Measurements from ENCODE around the gene NKD2.
"Not testable (repeated sequence)": the region's sequence is repeated elsewhere in the genome, so short reads cannot be mapped to it uniquely, and the experiment has no call there.

Gene NKD2

DNA sequence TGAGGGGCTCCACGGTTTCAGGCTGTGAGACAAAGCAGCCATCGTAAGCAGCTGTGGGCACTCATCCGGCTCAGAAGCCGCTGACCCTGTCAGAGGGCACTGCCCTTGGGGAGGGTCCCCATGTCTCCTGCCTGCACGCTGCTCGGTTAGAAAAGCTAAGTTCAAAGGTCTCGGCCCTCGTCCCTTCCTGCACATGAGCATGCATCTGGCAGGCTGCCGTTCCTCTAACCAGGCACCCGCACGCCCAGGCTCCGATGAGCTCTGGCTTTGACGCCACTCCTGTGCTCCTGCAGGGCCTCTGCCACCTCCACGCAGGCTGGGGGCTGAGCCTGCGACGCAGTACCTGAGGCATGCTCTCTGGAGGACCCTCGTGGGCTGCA, 51.3 kb downstream of the NKD2 start:
- no peak for DNase-seq

DNA sequence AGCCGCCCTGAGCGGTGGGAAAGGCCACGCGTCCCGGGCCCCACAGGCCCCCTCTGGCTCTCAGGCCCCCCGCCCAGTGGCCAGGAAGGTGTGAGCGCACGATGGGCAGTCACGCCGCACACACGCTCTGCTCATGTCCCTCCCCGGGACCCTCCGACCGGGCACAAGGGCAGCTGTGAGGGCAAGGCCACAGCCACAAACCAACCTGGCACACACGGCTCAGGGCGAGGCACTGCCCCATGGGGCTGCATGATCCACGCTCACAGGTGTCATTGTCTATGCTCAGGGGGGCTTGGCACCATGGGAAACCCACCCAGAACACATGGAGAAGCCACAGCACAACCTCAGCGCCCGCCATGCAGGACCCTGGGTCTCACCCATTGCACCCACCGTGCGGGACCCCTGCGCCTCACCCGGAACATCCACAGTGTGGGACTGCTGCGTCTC, 52.0 kb downstream of the NKD2 start:
- DNase-seq: no peak

DNA sequence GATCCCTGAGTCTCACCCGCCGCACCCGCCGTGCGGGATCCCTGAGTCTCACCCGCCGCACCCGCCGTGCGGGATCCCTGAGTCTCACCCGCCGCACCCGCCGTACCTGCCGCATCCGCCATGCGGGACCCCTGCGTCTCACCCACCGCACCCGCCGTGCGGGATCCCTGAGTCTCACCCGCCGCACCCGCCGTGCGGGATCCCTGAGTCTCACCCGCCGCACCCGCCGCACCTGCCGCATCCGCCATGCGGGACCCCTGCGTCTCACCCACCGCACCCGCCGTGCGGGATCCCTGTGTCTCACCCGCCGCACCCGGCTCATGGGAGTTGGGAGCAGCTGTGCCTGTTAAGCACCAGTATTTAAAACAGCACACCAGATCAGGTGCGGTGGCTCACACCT, 52.7 kb downstream of the NKD2 start:
- DNase-seq: not testable (repeated sequence)

DNA sequence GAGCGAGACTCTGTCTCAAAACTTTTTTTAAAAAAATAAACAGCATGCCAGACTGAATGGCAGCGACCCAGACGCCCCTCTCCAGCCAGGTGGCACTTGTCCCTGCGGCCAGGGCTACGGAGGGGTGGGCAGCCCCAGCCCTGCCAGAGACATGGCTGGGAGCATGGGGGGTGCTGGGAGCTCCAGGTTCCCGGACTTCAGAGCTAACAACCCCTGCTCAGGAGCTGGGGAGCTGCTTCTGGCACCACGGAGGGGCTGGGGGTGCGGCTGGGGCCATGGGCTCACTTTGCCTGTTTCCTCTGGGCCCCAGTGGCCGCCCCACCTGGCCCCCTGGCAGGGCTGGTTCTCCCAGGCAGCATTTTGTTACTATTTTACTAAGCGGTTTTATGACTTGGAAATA, 53.3 kb downstream of the NKD2 start:
- DNase-seq: no peak

DNA sequence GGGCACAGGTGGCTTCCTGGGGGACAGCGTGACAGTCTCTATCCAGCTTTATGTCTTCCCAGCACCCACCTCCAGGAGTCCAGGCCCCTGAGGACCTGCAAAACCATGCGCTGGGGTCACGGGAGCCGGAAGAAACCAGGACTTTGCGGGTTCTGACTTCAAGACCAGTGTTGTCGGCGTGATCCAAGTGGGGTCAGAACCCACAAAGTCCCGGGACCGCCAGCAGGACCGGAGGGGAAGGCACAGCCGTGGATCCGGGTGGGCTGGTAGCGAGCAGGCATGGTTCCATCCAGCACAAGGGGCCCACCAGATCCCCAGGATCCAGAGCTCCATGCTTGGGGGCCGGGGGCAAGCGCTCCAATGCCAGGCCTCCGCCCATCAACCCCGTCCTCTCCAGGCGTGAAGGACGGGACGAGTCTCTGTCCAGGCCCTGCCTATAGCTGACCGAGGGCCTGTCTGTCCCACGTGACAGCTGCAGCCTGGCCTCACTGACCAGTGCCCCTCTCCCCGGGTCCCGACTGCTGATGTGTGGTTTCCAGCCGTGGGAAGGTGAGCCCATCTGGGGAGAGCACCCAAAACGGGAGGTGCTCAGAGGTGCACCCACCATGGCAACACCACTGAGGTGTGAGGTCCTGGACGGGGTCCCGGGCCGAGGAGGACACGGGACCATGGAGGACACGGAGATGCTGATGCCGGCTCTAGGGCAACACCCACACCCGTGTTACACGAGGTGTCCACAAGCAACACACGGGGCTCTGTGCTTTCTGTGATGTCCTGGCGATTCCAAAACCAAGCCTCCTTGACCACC, 54.4 kb downstream of the NKD2 start:
- no peak for DNase-seq

DNA sequence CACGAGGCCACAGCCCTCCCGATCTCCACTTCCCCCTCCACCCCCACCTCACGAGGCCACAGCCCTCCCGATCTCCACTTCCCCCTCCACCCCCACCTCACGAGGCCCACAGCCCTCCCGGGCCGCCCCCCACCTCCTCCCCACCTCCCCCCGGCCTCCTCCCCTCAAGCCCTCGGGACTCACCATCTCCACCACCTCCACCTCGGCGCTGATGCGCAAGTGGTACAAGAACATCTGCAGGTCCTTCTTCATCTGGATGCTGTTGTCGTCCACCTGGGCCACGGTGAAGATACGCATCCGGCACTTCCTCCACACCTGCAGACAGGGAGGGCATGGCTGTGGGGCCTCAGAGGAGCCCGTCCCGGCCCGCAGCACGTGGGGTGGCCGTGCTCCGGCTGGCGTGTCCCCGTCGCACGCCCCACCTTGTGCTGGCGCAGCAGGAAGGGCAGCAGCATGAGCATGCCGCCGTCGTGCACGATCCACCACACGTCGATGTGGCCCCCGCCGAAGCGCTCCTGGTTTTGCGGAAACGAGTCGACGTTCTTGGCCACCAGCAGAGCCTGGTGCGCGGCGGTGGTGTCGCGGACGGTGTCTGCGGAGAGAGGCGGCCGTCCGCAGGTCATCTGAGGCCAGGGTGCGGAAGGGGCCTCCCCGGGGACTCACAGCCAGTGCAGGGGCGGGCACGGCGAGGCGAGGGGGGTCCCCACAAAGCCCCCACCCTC, 55.2 kb downstream of the NKD2 start:
- DNase-seq: no peak

DNA sequence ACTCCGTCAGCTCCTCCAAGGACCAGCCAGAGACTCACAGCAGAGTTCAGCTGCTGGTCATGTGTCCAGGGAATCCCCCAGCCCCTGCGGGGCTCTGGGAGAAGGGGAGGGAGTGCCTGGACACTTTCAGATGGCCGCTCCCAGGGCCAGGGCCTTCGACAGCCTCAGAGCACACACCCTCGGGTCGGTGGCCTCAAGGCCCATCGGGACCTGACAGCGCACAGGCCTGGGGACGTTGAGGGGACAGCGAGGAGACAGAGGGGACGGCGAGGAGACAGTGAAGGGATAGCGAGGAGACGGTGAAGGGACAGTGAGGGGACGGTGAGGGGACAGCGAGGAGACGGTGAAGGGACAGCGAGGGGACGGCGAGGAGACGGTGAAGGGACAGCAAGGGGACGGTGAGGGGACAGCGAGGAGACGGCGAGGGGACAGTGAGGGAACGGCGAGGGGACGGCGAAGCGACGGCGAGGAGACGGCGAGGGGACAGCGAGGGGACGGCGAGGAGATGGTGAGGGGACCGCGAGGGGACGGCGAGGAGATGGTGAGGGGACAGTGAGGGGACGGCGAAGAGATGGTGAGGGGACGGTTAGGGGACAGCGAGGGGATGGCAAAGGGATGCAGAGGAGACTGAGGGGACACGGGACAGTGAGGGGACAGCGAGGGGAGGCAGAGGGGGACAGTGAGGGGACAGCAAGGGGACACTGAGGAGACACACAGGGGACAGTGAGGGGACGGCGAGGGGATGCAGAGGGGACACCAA, 56.0 kb downstream of the NKD2 start:
- DNase-seq: no peak

DNA sequence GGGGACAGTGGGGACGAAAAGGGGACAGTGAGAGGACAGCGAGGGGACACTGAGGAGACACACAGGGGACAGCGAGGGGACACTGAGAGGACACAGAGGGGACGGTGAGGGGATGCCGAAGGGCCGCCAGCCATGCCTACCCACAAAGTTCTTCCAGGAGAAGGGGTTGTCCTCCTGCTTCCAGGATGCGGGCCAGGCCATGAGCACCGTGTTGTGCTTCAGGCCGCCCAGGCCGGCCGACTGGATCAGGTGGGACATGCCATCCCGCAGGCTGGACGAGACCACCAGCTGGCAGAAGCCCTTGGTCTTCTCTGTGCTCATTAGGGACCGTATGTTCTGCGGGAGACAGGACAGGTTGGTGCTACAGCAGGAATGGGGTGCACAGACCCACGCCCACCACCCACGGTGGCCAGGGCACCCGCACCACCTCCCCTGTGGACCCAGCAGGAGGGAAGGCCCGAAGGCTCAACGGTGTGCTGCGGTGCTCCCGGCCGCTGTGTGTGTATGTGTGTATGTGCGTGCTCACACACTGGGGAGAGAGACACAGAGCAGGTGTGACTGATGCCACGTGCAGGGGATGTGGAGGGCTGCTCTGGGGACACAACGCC, 56.6 kb downstream of the NKD2 start:
- no peak for DNase-seq

DNA sequence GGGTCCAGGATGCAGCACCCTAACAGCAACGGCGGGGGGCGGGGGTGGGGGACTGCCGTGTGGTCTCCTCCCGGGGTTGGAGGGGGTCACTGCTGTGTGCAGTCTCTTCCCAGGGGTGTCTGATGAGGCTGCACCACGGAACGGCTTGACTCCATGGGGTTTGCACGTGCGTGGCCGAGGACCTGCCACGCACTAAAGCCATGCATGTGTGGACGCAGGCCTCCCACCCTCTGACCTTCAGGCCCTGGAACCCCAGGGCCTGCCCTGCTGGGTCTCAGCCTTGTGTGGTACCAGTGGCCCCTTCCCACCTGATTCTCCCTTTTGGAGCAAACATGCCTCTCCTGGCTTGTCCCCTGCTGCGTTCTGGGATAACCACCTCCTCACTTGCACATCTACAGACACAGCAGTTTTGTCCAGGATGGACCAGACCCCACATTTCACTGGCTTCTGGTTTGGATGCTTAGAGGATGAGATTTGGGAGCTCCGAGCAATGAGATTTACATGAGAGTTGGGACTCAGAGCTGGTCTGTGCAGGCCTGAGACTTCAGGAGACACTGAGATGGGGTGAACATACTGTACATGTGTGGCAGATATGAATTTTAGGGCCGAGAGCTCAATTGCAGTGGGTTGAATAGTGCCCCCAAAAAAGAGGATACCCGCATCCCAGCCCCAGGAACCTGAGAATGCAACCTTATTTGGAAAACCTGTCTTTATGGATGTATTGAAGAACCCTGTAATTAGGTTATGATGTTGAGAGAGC, 57.5 kb downstream of the NKD2 start:
- DNase-seq: no peak

DNA sequence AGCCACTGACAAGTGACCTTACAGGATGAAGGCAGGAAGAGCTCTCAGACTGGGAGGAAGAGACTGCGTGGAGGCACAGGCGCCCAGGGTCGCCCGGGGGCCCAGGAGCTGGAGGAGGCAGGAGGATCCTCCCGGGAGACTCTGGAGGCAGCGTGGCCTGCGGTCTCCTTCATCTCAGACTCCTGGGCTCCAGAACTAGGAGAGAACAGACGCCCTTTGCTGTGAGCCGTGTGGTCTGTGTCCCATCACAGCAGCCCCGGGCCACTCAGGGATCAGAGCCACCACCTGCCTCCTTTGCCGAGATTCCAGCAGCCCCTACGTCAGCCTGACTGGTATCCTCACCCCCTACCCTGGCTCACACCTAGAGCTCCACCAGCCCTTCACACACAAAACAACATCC, 58.1 kb downstream of the NKD2 start:
- DNase-seq: no peak

DNA sequence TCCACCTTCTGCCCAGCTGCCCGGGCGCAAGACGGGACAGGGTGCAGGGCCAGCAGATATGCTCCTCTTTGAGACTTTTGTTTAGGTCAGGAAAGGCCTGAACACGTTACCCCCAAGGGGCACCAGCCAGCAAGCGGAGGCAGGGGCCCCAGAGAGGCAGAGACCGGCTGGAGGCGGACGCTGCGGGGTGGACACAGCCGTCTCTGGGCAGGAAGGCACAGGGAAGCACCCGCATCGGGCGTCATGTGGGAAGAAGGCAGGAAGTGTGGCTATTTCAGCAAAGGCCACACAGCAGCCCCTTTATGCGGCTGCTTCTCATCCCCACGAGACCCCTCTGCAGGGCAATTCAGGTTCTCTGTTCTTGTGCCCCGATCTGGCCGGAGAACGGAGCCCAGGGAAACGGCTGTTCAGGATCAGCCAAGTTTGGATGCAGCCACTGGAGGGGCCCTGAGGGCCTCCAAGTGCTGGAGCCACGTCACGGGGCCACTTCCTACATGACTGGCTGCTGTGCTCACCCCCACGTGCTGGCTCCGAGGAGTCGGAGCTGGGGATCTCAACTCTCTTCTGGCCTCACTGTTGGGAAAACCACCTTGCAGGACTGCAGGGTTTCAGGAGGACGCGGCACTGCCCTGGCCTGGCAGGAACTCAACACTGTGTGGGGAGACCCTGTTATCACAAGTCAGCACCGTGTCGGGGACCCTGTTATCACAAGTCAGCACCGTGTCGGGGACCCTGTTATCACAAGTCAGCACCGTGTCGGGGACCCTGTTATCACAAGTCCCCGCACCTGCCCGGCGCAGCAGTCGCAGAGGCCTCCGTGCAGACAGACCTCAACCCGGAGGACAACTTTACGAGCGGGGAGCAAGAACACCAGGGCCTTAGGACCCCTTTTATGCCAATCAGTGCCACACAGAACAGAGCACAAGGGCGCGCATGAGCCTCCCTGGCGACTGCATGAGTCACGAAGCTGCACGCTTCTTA, 58.8 kb downstream of the NKD2 start:
- DNase-seq: no peak

DNA sequence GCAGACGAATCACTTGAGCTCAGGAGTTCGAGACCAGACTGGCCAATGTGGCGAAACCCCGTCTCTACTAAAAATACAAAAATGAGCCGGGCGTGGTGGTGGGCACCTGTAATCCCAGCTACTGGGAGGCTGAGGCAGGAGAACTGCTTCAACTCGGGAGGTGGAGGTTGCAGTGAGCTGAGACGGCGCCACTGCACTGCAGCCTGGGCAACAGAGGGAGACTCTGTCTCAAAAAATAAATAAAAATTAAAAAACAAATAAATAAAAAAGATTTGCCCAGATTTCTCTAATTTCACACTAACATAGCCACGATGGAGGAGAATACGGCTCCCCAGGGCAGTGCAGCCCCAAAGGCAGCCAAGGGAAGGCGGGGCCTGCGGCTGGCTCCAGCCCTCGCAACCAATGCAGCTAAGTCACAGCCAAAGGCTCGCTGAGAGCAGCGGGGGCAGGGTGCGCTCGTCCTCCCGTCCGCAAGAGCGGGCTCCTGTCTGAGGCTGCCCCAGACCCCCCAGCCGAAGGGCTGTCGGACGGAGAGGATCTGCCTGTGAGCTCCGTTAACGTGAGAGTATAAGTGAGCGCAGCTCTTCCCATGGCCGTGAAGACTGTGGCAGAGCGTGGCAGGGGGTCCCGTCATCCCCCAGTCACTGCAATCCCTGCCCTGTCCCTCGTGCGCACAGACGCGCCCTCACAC, 59.7 kb downstream of the NKD2 start:
- no peak for DNase-seq

DNA sequence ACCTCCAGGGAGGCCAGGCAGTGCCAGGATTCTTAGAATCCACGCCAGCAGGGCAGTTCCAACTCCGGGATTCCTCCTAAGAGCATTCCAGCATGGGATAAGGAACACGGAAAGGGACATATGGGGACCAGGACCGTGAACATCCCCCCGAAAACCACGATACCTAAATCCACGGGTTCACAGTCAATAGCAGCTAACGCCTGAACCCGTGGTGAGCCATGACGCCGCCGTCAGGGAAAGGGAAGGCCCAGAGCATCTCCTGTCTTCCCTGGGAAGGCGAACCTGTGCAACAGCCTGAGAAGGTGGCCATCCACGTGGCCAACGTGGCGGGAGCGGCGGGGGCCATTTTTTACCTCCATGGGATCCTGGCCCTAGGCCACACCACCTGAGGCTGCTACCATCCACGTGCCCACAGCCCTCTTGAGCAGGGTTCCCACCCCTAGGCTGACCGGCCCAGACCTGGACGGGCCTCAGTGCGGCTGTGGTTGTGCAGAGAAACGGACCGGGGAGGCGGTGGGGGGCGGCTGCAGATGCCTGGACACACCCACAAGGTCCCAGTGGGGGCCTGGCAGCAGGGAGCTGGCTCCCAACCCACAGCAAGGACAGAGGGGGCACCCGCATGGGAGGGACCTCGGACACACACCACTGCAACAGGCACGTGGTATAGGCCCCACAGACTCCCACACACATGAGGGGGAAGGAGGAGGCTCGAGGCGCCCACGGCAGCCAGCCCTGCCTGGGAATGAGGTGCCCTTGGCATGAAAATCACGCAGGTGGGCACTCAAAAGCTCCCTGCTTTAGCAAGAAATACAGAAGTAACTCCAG, 60.5 kb downstream of the NKD2 start:
- DNase-seq: no peak

DNA sequence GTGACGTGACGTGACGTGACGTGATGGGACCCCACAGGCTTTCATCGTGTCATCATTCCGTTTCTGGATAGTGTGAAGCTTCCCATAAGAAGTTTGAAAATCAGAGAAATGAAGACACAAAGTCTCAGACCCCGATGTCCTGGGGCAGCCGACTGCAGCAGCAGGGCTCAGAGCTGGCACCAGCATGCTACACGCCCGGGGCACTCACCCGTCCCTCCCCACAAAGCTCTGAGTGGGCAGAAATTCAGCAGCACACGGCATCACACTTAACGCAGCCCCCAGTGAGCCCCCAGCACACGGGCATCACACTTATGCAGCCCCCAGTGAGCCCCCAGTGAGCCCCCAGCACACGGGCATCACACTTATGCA, 61.1 kb downstream of the NKD2 start:
- no peak for DNase-seq

DNA sequence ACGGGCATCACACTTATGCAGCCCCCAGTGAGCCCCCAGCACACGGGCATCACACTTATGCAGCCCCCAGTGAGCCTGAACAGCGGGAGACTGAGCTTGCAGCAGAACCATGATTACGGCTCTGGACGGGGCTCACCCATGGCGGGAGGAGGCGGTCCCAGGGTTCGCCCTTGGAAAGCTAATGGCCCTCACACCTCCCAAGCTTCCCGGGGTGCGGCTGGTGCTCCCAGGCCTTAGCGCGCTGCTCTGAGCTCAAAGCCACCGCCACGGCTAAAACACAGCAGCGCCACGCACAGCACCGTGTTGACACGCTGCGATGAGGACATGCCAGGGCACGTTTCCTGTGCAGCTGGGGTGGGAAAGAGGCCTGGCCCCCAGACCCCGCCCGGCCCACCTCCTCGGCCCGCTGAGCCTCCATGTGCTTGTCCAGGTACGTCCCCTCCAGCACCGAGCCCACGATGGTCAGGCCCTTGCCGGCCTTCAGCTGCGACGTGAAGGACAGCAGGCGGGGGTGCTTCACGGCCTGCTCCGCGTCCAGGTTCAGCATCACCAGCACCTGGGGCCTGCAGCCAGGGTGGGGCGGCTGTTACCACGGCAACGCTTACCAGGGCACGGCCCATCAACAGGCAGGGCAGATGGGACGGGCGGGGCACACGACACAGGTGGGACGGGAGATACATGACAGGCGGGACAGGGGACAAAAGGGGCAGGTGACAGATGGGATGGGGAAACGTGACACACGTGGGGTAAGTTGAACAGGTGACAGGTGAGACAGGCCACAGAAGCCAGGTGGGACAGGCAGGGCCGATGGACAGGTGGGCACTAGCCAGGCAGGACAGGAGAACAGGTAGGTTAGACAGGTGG, 64.9 kb downstream of the NKD2 start:
- DNase-seq: no peak

DNA sequence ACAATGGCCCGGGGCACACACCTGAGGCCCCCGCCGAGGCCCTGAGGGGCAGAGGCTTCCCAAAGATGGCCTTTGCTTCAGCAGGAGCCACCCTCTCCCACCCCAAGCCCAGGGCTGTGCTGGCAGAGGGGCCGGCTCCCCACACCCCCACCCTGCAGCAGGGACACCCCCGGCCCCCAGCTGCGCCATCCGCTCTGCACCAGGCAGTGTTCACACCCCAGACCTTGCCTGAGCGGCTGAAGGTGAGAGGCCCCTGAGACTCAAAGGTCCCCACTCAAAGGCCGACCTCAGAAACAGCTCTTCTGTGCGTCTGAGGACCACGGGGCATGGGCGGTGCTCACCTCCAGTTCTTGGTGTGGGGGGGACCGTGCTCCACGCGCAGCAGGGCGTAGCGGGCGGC, 65.6 kb downstream of the NKD2 start:
- DNase-seq: no peak

DNA sequence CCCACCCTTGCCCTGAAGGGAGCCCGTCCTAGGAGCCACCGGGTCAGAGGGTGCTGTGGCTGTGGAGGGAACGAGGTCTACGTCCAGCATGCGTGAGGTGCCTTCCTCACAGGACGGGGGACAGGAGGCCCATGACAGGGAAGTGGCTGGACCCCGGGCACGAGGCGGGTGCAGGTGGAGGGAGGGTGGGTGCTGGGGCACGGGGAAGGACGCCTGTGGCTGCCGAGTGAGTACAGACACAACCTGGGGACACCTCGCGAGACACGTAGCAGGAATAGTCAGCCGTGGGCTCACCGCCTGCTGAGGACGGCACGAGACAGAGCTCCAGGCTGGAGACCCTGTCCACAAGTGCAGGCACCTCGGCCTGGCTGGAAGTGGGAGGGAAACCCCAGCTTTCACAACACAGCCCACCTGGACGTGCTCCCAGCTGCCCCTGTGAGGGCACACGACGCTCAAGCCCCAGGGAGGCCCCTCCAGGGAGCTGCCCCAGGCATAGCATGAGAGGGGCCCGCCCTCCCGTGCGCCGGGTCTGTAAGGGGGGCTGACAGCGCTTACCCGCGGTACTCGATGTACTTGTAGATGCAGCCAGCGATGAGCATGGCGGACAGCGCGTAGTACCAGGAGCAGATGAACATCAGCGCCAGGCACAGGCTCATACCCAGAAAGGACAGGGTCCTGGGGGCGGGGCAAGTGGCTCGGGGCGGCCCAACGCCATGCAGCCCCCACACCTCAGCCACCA, 66.4 kb downstream of the NKD2 start:
- no peak for DNase-seq

DNA sequence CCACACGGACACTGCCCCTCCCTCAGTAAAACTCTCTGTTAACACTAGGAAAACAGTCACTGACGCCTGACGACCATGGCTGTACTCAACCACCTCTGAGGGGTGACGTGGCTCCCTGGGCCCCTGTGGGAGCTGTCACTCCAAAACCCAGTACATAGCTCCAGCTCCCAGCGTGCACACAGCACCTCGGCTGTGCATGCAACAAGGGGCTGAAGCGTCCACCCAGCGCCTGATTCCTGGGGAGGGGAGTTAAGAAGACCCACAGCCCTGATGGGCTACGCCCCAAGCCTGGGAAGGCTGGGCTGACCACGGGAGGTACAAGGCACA, 66.9 kb downstream of the NKD2 start:
- DNase-seq: no peak
